ENCODE measurements around the gene MIDN.
"Not testable (repeated sequence)": the region's sequence is repeated elsewhere in the genome, so short reads cannot be mapped to it uniquely, and the experiment has no call there.

Gene MIDN

DNA sequence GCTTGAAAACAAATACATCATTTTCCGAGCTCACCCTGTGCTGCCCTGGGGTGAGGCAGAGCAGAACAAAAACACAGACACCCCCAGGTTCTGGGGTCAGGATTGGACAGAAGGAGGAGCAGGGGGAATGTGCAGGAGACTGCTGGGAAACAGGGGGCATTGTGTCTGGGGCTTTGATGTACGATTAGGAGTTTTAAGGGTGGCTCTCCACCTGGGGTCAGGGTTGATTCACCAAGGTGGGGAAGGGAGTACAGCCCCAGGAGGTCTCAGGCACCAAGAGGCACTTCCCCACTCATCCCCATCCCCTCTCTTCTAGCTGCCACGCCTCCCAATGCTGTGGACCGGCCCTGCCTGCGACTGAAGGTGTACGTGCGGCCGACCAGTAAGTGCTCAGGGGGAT is 49.9 kb downstream of the MIDN start:
- Mint-ChIP-seq H3K27ac (no peak overlapping the region), H3K4me3 (no peak overlapping the region), H3K4me1 (ENCODE audit: low read depth in 2 of 2) (no peaks in the 10 kb centered on the region), H3K27me3 (peaks cover 7 to 23% of the 10 kb centered on the region in 2 donors), H3K36me3 (ENCODE audit: insufficient read depth) (no peaks in the 10 kb centered on the region), H3K9me3 (no peaks in the 10 kb centered on the region)
- no peak for ATAC-seq (replicated peaks)
- no peak for DNase-seq

DNA sequence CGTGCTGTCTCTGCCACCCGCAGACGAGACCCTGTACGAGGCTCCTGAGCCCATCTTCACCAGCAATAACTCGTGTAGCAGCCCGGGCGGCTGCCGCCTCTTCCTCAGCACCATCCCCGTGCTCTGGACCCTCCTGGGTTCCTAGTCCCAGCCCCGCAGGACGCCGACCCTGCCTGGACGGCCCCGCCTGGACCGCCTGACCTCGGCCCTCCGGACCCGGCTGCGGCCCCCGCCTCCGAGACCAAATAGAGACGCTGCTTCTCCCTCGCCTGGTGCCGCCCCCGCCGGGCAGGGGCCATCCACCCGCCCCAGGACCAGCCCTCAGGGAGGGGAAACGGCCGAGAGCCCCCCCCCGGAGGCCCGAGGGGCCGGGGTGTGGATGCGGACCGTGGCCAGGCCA is 51.4 kb downstream of the MIDN start:
- Mint-ChIP-seq H3K4me3 (no peak overlapping the region), H3K27ac (no peak overlapping the region), H3K36me3 (ENCODE audit: insufficient read depth) (no peaks in the 10 kb centered on the region), H3K9me3 (no peaks in the 10 kb centered on the region), H3K4me1 (ENCODE audit: low read depth in 2 of 2) (no peaks in the 10 kb centered on the region), H3K27me3 (peaks cover 2 to 13% of the 10 kb centered on the region in 2 donors)
- ATAC-seq (replicated peaks) = no peak
- no peak for DNase-seq

DNA sequence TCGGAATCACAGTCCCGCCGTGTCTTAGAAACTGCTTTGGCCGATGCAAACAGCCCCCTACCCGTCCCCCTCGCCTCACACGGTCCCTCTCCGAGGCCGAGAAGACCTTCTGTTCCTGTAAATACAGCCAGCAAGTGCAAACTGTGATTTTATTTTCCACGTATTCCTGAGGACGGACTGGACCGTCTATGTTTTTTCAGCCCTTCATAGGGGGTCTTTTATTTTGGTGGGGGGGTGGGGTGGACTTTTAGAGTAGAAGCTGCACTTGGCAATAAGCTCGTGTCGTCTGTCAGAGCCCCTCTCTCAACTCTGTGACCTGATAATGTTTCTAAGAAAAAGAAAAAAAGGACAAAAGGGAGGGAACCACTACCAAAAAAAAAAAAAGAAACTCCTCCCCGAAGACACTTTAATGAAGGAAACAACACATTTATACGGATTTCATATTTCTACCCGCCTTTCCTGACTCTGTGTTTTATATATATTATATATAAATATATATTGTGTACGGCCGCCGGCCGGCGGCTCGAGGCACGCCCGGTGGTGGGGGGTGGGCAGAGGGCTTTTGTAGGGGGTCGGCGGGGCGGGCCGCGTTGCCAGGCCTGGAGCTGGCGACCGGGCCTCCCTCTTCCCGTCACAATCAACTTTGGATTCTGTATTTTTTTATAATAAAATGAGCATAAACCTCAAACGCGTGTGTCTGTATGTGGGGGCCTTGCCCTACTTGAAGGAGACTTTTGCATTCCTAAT is 52.5 kb downstream of the MIDN start:
- H3K4me3 Mint-ChIP-seq = no peak overlapping the region
- no peak for ATAC-seq (replicated peaks)

DNA sequence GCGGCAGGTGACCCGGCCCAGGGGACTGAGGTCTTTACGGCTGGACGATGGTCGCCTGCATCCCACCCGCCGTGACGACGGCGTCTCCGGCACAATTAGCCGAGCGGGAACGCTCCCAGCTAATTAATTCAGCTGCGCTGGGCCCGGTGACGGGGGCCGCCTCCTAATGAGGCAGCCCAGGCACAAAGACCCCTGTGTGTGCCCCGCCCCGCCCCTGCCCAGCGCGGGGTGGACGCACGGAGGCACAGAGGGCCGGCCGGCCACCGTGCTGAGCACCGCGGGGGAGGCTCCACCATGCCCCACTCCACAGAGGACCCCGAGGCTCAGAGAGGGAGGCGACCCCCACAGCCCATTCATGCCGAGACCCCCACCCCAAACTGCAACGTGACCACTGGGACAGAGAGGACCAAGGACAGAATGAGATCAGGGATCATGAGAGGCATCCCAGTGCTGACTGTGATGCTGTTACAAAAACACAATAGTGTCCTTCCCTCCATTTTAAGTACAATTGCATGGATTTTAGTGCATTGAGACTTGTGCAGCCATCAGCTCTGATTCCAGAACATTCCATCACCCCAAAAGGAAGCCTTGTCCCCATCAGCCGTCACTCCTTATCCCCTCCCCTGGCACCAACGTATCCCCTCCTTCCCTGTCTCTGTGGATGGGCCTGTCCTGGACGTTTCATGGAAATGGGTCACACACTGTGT is 54.3 kb downstream of the MIDN start:
- H3K27ac Mint-ChIP-seq = no peak overlapping the region
- no peaks in the 10 kb centered on the region for H3K36me3 Mint-ChIP-seq (ENCODE audit: insufficient read depth)
- DNase-seq (no peak), ATAC-seq (replicated peaks) (no peak)
- H3K9me3 Mint-ChIP-seq = no peaks in the 10 kb centered on the region
- no peaks in the 10 kb centered on the region for H3K4me1 Mint-ChIP-seq (ENCODE audit: low read depth in 2 of 2)
- no peak overlapping the region for H3K4me3 Mint-ChIP-seq
- peaks cover 0 to 8% of the 10 kb centered on the region in 2 donors for H3K27me3 Mint-ChIP-seq

More for the DNA sequence above, 52.5 kb downstream of the MIDN start:
- Mint-ChIP-seq H3K9me3 (no peaks in the 10 kb centered on the region), H3K27me3 (peaks cover 0 to 11% of the 10 kb centered on the region in 2 donors), H3K27ac (no peak overlapping the region), H3K4me1 (ENCODE audit: low read depth in 2 of 2) (no peaks in the 10 kb centered on the region), H3K36me3 (ENCODE audit: insufficient read depth) (no peaks in the 10 kb centered on the region)
- DNase-seq = no peak

DNA sequence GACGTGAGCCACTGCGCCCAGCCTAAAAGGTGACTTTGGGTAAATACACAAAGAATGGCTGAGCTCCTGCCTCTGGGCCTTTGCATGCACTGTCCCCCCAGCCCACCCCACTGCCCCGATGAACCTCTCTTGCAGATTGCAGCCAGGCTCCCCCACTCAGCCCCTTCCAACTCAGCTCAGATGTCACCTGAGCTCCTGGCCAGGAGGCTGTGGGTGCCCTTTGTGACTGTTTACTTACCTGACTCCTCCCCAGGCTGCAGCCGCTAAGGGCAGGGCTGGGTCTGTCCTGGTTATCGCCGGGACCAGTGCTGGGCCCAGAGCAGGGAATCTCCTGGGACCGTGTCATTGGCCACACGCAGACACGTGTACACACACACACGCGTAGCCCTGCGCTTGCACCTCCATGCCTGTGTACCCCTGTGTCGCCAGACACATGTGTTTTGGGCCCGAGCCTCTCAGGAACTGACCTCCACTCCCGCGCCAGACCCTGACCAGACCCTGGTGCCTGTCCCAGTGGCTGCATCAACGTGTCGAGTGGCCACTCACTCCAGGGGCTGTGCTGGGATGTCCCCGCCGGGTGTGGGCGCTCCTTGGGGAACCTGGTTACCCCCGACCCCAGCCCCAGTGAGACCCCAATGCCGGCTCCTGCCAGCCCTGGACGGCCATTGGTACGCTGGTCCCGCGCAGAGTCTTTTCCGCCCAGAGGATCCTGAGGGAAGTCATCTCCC is 56.0 kb downstream of the MIDN start:
- Mint-ChIP-seq H3K36me3 (ENCODE audit: insufficient read depth) (no peaks in the 10 kb centered on the region), H3K27ac (no peak overlapping the region), H3K27me3 (no peaks in the 10 kb centered on the region), H3K9me3 (no peaks in the 10 kb centered on the region), H3K4me3 (no peak overlapping the region), H3K4me1 (ENCODE audit: low read depth in 2 of 2) (no peaks in the 10 kb centered on the region)
- DNase-seq (no peak), ATAC-seq (replicated peaks) (no peak)

DNA sequence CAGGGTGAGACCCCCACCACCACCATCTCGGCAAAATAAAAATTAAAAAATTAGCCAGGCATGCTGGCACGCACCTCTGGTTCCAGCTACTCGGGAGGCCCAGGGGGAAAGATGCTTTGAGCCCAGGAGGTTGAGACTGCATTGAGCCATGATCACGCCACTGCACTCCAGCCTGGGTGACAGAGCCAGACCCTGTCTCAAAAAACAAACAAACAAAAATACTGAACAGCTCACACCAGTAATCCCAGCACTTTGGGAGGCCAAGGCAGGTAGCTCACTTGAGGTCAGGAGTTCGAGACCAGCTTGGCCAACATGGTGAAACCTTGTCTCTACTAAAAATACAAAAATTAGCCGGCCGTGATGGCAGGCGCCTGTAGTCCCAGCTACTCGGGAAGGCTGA is 57.0 kb downstream of the MIDN start:
- not testable (repeated sequence) for ATAC-seq (replicated peaks); DNase-seq; H3K36me3 Mint-ChIP-seq (ENCODE audit: insufficient read depth); H3K9me3 Mint-ChIP-seq; H3K27ac Mint-ChIP-seq; H3K4me3 Mint-ChIP-seq; H3K27me3 Mint-ChIP-seq; H3K4me1 Mint-ChIP-seq (ENCODE audit: low read depth in 2 of 2)

DNA sequence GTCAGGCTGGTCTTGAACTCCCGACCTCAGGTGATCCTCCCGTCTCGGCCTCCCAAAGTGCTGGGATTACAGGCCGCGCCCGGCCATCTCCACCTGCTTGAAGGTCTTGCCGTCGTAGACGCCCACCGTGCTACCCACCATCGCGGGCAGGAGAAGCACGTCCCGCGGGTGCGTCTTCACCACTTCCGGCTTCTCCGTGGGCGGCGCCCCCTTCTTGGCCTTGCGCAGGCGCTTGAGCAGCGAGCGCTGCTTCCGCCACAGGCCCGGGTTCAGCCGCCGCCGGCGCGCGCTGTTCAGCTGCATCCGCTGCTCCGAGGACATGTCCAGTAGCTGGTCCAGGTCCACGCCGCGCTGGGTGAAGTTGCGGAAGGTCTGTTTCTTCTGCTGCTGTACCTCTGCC is 58.9 kb downstream of the MIDN start:
- ATAC-seq (replicated peaks) (no peak), DNase-seq (no peak)
- Mint-ChIP-seq H3K27me3 (no peaks in the 10 kb centered on the region), H3K4me1 (ENCODE audit: low read depth in 2 of 2) (no peaks in the 10 kb centered on the region), H3K27ac (no peak overlapping the region), H3K4me3 (no peak overlapping the region), H3K36me3 (ENCODE audit: insufficient read depth) (no peaks in the 10 kb centered on the region), H3K9me3 (no peaks in the 10 kb centered on the region)

DNA sequence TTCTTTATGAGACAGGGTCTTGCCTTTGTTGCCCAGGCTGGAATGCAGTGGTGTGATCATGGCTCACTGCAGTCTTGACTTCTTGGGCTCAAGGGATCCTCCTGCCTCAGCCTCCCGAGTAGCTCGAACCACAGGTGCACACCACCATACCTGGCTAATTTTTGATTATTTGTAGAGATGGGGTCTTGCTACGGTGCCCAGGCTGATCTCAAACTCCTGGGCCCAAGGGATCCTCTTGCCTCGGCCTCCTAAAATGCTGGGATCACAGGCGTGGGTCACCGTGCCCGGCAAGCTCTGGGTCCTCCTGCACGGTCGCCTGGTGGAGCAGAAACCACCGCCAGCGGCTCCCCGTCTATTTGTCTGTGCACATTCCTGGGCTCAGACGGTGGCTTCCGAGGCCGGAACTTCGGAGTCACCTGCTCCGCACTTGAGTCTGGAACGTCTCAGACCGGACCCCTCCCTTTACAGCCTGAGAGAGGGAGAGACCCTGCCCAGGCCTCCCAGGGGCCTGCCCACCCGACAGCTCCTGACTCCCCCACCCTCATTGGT is 59.4 kb downstream of the MIDN start:
- no peak for DNase-seq
- Mint-ChIP-seq H3K9me3 (no peaks in the 10 kb centered on the region), H3K4me3 (no peak overlapping the region), H3K27me3 (no peaks in the 10 kb centered on the region), H3K27ac (no peak overlapping the region), H3K36me3 (ENCODE audit: insufficient read depth) (no peaks in the 10 kb centered on the region), H3K4me1 (ENCODE audit: low read depth in 2 of 2) (no peaks in the 10 kb centered on the region)
- no peak for ATAC-seq (replicated peaks)

DNA sequence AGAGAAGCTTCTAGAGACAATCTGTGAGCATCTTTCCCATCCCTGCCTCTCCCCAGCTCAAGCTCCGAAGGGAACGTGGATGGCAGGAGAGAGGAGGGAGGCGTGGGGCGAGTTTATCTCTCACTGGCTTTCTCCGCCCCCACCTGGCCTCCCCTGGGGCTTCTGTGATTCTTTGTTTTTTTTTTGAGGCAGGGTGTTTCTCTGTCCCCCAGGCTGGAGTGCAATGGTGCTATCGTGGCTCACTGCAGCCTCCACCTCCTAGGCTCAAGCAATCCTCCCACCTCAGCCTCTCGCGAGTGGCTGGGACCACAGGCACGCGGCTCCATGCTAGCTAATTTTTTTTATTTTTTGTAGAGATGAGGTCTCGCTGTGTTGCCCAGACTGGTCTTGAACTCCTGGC is 60.3 kb downstream of the MIDN start:
- ATAC-seq (replicated peaks) = no peak
- H3K36me3 Mint-ChIP-seq (ENCODE audit: insufficient read depth) = no peaks in the 10 kb centered on the region
- H3K27ac Mint-ChIP-seq = no peak overlapping the region
- DNase-seq = no peak
- H3K9me3 Mint-ChIP-seq = no peaks in the 10 kb centered on the region
- no peak overlapping the region for H3K4me3 Mint-ChIP-seq
- H3K27me3 Mint-ChIP-seq = no peaks in the 10 kb centered on the region
- no peaks in the 10 kb centered on the region for H3K4me1 Mint-ChIP-seq (ENCODE audit: low read depth in 2 of 2)

All from effector memory CD8-positive, alpha-beta T cell (primary cell).